ENCODE measurements around the gene DDX24.

DNA sequence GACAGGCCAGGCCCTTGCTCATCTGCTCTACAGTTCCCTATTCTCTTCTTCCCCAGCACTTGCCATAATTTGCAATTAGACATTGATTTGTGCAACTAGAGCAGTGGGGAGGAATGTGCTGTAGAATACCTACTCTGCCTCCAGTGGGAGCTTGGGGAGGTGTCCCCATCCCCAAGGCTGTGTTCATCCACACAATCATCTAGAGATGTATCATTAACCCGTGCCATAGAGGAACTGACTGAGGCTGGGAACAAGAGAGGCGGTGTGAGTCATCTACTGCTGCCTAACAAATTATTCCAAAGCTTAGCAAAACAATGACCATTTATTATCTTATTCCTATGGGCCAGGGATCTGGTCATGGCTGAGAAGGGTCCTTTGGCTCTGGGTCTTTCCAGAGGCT lies 60.0 kb downstream of the DDX24 start:
- TF ChIP-seq, protein P1, sequence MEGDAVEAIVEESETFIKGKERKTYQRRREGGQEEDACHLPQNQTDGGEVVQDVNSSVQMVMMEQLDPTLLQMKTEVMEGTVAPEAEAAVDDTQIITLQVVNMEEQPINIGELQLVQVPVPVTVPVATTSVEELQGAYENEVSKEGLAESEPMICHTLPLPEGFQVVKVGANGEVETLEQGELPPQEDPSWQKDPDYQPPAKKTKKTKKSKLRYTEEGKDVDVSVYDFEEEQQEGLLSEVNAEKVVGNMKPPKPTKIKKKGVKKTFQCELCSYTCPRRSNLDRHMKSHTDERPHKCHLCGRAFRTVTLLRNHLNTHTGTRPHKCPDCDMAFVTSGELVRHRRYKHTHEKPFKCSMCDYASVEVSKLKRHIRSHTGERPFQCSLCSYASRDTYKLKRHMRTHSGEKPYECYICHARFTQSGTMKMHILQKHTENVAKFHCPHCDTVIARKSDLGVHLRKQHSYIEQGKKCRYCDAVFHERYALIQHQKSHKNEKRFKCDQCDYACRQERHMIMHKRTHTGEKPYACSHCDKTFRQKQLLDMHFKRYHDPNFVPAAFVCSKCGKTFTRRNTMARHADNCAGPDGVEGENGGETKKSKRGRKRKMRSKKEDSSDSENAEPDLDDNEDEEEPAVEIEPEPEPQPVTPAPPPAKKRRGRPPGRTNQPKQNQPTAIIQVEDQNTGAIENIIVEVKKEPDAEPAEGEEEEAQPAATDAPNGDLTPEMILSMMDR (conservative IDR thresholded peaks at IDR 0.05; ENCODE audit: low read length), result no peak
- TF ChIP-seq EZH2phosphoT487 (IDR thresholded peaks at IDR 0.05; ENCODE audit: borderline replicate concordance, low read depth, low read length), result no peak

Measured in OCI-LY7 (cell line).